AG04449 (cell line): ENCODE results near the gene TTLL9.

Experiments
- CTCF ChIA-PET: fragments of 350-600 bp; formaldehyde crosslinking; extraction: SDS; loops from one replicate; lab custom pipeline; 2021; ENCODE audit warnings: antibody characterized with exemption; lab: Yijun Ruan, JAX
- POLR2A ChIA-PET: fragments of 400-600, 350-600 bp; formaldehyde crosslinking; extraction: SDS; loops from one replicate; lab custom pipeline; 2020; ENCODE audit warnings: antibody characterized with exemption, inconsistent platforms; lab: Yijun Ruan, JAX
- DNase-seq: peaks from one replicate; pipeline ENCODE4 v3.0.0-alpha.2; 2010; ENCODE audit warnings: low read depth, low spot score
- H3K4me3 ChIP-seq: 2 replicates; pipeline ENCODE4 v1.5.1; 2011; ENCODE audit warnings: low read depth, mild to moderate bottlenecking, control low read depth, low read length
- CTCF ChIP-seq: IDR thresholded peaks from one replicate; pipeline ENCODE4 v1.5.1; 2011; ENCODE audit warnings: mild to moderate bottlenecking, moderate library complexity, low read length, control low read depth, inconsistent platforms; ENCODE audit not compliant: insufficient read depth; ENCODE audit errors: missing control alignments

TTLL9 gene

GRCh38 chr20:31862157-31862470 lies 8.3 kb upstream of the TTLL9 start:
- H3K4me3 ChIP-seq: no peak overlapping the region

GRCh38 chr20:31862506-31862905 lies 7.9 kb upstream of the TTLL9 start:
- no peak overlapping the region for H3K4me3 ChIP-seq
- no peak for DNase-seq
- CTCF ChIA-PET: interaction anchor here (0.8 to 7.0 kb wide), 6 partner anchors 10 to 88 kb away, joined by 3 to 86 read pairs (median 4); partner anchors contain the start of gene FOXS1
- POLR2A ChIA-PET: interaction anchor here (0.6 kb wide), 1 partner anchor 176 kb away, joined by 3 read pairs; no protein-coding TSS in a partner anchor
- no peak for TF ChIP-seq CTCF

More at GRCh38 chr20:31862157-31862470, 8.3 kb upstream of the TTLL9 start:
- CTCF ChIA-PET: interaction anchor here (1.2 to 7.0 kb wide), 3 partner anchors 10 to 89 kb away, joined by 3 to 86 read pairs (median 4); partner anchors contain the start of gene FOXS1
- DNase-seq: no peak
- POLR2A ChIA-PET: no interaction called here
- TF ChIP-seq CTCF: no peak

GRCh38 chr20:31863296-31864085 lies 6.9 kb upstream of the TTLL9 start:
- no peak for TF ChIP-seq CTCF
- POLR2A ChIA-PET: interaction anchor here (0.6 kb wide), 1 partner anchor 175 kb away, joined by 3 read pairs; no protein-coding TSS in a partner anchor
- DNase-seq: no peak
- CTCF ChIA-PET: interaction anchor here (0.8 to 7.0 kb wide), 5 partner anchors 9 to 40 kb away, joined by 3 to 86 read pairs (median 6); partner anchors contain the start of gene FOXS1
- H3K4me3 ChIP-seq: no peak overlapping the region

GRCh38 chr20:31864521-31865400 lies 5.7 kb upstream of the TTLL9 start:
- POLR2A ChIA-PET: no interaction called here
- H3K4me3 ChIP-seq: no peak overlapping the region
- CTCF ChIA-PET: interaction anchor here (0.8 to 7.0 kb wide), 5 partner anchors 12 to 165 kb away, joined by 3 to 86 read pairs (median 6); partner anchors contain the start of genes FOXS1 and PDRG1
- no peak for TF ChIP-seq CTCF
- DNase-seq: no peak

- no peak overlapping the region for H3K4me3 ChIP-seq
- TF ChIP-seq CTCF: no peak
- CTCF ChIA-PET: interaction anchor here (1.6 to 3.4 kb wide), 3 partner anchors 11 to 86 kb away, joined by 8 to 16 read pairs (median 8); partner anchors contain the start of gene PDRG1
- POLR2A ChIA-PET: no interaction called here
- no peak for DNase-seq
These were observed 4.2 kb upstream of the TTLL9 start for GRCh38 chr20:31866221-31866620.
